COLO668 (cell line): ENCODE measurements around the gene SLC25A23.
"Not testable (repeated sequence)": the region's sequence is repeated elsewhere in the genome, so short reads cannot be mapped to it uniquely, and the experiment has no call there.

ENCODE experiments used
- DNase-seq: peaks from one replicate; lab custom pipeline; 2025; ENCODE audit not compliant: unreplicated experiment; lab: John Stamatoyannopoulos, UW

Gene SLC25A23

GRCh38 chr19:6406401-6406800 is 53.2 kb downstream of the SLC25A23 start:
- DNase-seq: no peak

DNA sequence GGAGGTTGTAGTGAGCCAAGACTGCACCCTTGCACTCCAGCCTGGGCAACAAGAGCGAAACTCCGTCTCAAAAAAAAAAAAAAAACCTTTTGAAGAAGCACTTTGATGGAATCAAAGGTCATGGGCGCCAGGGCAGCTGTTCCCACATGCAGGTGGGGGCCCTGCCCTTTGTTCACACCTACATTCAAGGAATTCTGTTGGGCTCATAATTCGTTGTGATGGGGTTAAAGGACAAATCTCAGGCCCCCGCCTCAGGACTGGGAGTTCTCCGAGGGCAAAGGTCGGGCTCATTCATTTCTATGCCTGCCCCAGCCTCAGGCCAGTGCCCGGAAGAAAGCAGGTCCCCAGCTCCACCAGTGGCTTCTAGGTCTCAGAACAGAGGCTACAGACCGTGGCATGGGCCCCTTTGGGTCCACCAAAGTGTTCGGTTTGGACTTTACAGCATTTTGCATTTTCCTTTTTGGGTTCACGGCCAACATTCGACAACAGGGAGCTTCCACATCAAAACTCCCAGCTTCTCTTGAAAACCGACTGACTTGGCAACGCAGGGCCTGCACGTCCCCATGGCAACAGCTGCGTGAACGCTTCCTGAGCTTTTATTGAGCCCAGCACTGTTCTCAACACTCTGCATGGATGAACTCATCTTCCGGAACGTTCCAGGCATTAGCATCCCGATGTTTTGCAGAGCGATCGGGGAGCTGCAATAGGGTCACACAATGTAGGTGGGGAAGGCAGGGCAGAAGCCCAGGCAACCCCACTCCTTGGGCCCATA is 56.6 kb downstream of the SLC25A23 start:
- peak; percentile 16 for DNase-seq

DNA sequence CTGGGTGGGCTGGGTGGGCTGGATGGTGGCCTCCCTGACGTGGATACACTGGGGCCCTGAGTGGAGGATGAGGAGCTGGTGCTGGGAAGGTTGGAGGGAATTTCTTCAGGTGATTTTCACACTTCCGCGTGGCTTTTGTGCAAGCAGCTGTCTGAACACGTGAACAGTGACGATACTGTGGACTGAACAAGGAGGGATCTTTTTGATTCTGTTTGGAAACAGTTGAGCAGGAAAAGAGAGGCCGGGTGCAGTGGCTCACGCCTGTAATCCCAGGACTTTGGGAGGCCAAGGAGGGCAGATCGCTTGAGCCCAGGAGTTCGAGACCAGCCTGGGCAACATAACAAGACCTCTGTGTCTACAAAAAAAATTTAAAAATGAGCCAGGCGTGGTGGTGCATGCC is 57.5 kb downstream of the SLC25A23 start:
- no peak for DNase-seq

DNA sequence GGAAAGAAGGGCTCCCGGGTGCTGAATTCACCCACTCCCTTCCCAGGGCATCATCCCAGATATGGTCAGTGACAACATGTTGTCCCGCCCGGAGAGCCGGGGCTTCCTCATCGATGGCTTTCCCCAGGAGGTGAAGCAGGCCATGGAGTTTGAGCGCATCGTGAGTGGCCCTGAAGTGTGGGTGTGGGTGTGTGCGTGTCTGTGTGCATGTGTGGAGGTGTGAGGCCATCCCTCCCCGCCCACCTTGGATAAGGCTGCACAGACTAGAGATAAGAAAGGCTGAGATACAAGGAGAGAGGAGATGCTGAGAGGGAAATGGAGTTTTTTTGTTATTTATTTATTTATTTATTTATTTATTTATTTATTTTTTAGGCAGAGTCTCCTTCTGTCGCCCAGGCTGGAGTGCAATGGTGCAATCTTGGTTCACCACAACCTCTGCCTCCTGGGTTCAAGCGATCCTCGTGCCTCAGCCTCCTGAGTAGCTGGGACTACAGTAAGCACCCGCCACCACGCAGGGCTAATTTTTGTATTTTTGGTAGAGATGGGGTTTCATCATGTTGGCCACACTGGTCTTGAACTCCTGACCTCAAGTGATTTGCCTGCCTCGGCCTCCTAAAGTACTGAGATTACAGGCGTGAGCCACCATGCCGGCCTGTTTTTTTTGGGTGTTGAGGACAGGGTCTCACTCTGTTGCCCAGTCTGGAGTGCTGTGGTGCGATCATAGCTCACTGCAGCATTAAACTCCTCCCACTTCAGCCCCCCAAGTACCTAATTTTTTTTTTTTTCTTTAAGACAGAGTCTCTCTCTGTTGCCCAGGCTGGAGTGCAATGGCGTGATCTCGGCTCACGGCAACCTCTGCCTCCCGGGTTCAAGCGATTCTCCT is 59.3 kb downstream of the SLC25A23 start:
- DNase-seq: not testable (repeated sequence)

DNA sequence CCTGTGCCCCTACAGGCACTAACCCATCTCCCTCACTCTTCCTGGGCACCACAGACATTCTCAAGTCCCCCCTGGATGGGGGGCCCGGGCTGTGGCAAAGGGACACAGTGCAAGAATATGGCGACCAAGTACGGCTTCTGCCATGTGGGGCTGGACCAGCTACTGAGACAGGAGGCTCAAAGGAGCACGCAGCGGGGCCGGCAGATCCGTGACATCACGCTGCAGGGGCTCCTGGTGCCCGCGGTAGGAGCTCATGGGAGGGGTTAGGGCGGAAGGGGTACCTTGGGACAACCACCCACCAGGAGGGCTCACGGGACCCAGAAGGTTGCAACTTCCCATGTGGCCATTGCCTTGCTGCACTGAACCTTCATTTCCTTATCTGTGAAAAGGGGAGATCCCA is 63.3 kb downstream of the SLC25A23 start:
- no peak for DNase-seq

DNA sequence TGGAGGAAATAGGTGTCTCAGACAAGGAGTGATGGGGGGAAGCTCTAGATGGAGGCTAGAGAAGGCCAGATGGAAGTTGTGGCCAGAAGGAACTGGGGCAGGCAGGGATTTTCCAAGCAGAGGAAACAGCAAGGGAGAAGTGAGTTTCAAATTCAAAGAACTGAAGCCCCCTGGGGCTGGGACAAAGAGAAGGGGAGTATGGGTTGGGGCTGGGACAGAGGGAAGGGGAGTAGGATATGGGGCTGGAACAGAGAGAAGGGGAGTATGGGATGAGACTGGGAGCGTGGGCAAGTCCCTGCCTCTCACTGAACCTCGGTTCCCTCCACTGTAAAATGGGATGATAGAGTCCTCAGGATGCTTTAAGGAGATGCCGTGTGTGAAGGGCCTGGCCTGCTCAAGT is 64.8 kb downstream of the SLC25A23 start:
- DNase-seq: no peak

GRCh38 chr19:6393983-6394412 is 65.6 kb downstream of the SLC25A23 start:
- no peak for DNase-seq

DNA sequence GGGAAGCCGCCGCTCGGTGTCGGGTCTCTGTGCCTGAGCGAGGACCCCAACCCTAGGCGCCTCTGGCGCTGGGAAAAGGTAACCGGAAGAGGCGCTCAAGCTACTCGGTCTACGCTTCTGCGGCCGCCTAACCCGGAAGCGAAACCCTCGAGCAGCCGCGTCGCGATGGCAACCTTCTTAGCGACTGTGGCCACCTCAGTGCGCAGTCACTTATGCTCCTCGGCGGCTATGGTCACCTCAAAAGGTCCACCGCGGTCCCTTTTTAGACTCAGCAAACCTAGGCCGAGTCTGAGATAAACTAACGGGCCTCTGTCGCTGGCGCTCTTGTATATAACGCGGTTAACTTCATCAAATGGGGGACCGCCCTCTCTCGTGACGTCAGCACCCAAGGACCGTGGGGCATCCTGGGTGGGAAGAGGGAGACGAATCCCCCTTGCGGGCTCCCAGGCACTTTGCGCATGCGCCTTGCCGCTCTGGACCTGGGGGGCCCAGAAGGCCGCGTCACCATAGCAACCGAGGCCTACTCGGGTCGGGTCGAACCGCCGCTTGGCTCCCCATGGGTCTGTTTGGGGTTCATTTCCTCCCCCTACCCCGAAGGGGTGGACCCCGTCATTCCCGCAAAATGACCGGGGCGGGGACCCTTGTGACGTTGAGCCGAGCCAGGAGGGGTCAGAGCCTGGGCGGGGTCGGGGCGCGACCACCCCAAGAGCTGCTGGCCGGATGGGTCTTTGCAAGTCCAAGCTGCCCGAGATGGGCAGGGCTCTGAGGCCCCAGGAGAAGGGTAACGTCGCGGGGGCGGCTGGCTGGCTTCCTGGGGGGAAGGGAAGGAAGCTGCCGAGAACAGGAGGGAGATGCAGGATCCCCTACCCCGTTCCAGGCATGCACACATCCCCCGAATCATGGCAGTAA is 66.3 kb downstream of the SLC25A23 start, which contains the start of gene GTF2F1:
Gene GTF2F1 (minus strand): TSS at position 91 of the 909 bp plus-strand sequence. CDS start 169 bp downstream, outside the sequence.
- DNase-seq: peak; percentile 93

GRCh38 chr19:6392221-6393073 is 67.1 kb downstream of the SLC25A23 start:
- DNase-seq: no peak
